Measurements from ENCODE around the gene BLM. TPM values are rescaled to one million over a fixed set of nuclear protein-coding genes. Genes with fewer than 3 reads are reported as not detected.

The BLM gene
- total and polyA plus RNA-seq, 10 of the 15 experiments (the other 5 are each of a cell fraction or from before 2014, with no cell fraction given) = 23.0 to 68.4 (median 43.9) TPM

- H3K4me1 ChIP-seq (ENCODE audit: control insufficient read depth, insufficient read depth, low read length) = peaks cover 23% of the 10 kb centered on the region
- TF ChIP-seq NR2F1 (conservative IDR thresholded peaks at IDR 0.05) = no peak
- no peak for TF ChIP-seq SP1 (IDR thresholded peaks at IDR 0.05; ENCODE audit: low read depth, low read length)
- TF ChIP-seq MXI1 (IDR thresholded peaks at IDR 0.05; ENCODE audit: low read depth, low read length) = no peak
- no peak for TF ChIP-seq BACH1 (IDR thresholded peaks at IDR 0.05; ENCODE audit: borderline replicate concordance)
- no peak for TF ChIP-seq PAX5 (IDR thresholded peaks at IDR 0.05; ENCODE audit: borderline replicate concordance, low read depth, low read length)
- TF ChIP-seq PRDM15 (CRISPR knock-in tag; IDR thresholded peaks at IDR 0.05) = no peak
- TF ChIP-seq IRF4 (IDR thresholded peaks at IDR 0.05; ENCODE audit: low read depth, low read length) = no peak
- no peak for TF ChIP-seq RAD21 (IDR thresholded peaks at IDR 0.05; ENCODE audit: insufficient read depth, low read depth, low read length)
- TF ChIP-seq BCL11A (IDR thresholded peaks at IDR 0.05; ENCODE audit: low read depth, low read length) = no peak
- TF ChIP-seq TCF3 (IDR thresholded peaks at IDR 0.05; ENCODE audit: borderline replicate concordance, insufficient read depth, low read depth, low read length) = no peak
- no peak for TF ChIP-seq SMAD1 (IDR thresholded peaks at IDR 0.05; ENCODE audit: low read depth, partially characterized antibody)
- no peak for TF ChIP-seq BMI1 (IDR thresholded peaks at IDR 0.05; ENCODE audit: borderline replicate concordance)
- TF ChIP-seq NFYA (IDR thresholded peaks at IDR 0.05; ENCODE audit: borderline replicate concordance, low read depth, low read length) = no peak
- no peak for TF ChIP-seq SMAD5 (IDR thresholded peaks at IDR 0.05; ENCODE audit: low read depth)
- TF ChIP-seq IRF3 (IDR thresholded peaks at IDR 0.05) = no peak
- no peak for TF ChIP-seq TAF1 (IDR thresholded peaks at IDR 0.05; ENCODE audit: borderline replicate concordance, low read depth, low read length)
- TF ChIP-seq SMC3 (IDR thresholded peaks at IDR 0.05; ENCODE audit: borderline replicate concordance, low read length) = no peak
- no peak for TF ChIP-seq SRF (IDR thresholded peaks at IDR 0.05; ENCODE audit: low read depth in 2 of 2, low read length in 2 of 2)
- TF ChIP-seq LARP7 (IDR thresholded peaks at IDR 0.05) = no peak
- no peak overlapping the region for H3K4me3 ChIP-seq
- H4K20me1 ChIP-seq (ENCODE audit: control insufficient read depth, insufficient read depth) = no peaks in the 10 kb centered on the region
- ATAC-seq = no peak
- no peaks in the 10 kb centered on the region for H3K27me3 ChIP-seq (replicated peaks in 1 of 2; ENCODE audit: control insufficient read depth in 2 of 2, insufficient read depth in 2 of 2, low read length in 1 of 2)
- no peak for FAIRE-seq
- POLR2A ChIA-PET = no interaction called here
- no peaks in the 10 kb centered on the region for H3K79me2 ChIP-seq (ENCODE audit: control insufficient read depth, insufficient read depth, low read length)
- WGBS (ENCODE audit: insufficient coverage, insufficient replicate concordance, low lambda C conversion rate, missing lambda C conversion rate) = 65% methylated on average over 5 of the region's 5 CpGs
- no peak overlapping the region for H3K4me2 ChIP-seq (ENCODE audit: control insufficient read depth, insufficient read depth)
- no peak overlapping the region for H3K27ac ChIP-seq (ENCODE audit: control insufficient read depth, insufficient read depth)
- in situ Hi-C loops (cut with MboI) (no loop called here), intact Hi-C loops (cut with micrococcal nuclease; ENCODE audit: unreplicated experiment) (loop anchor here (5.0 kb wide), 1 partner anchor 38 kb away; no protein-coding TSS in a partner anchor)
- DNase-seq (ENCODE audit: low read depth, low spot score) = no peak
- CTCF ChIA-PET = interaction anchor here (0.6 to 1.1 kb wide), 3 partner anchors 16 to 490 kb away, joined by 3 read pairs; no protein-coding TSS in a partner anchor
- RAD21 ChIA-PET (ENCODE audit: unreplicated experiment) = interaction anchor here (1.2 kb wide), 1 partner anchor 19 kb away, joined by 3 read pairs; no protein-coding TSS in a partner anchor
- SMC1A ChIA-PET (ENCODE audit: uncharacterized antibody, unreplicated experiment) = no interaction called here
- H2AFZ ChIP-seq (ENCODE audit: control insufficient read depth, low read depth, low read length) = no peak overlapping the region
- no peaks in the 10 kb centered on the region for H3K9me3 ChIP-seq (replicated peaks; ENCODE audit: control insufficient read depth, insufficient read depth, low read length)
- H3K36me3 ChIP-seq (ENCODE audit: control insufficient read depth in 2 of 2, insufficient read depth in 2 of 2, low read length in 1 of 2) = no peaks in the 10 kb centered on the region
- H3K9ac ChIP-seq (ENCODE audit: control insufficient read depth, insufficient read depth, low read length) = no peak overlapping the region
- BruUV-seq (replicated peaks) = no TSS peak
Observed at GRCh38 chr15:90834626-90835025, 117.5 kb downstream of the BLM start.

All from GM12878 (cell line).